Neural cell (in vitro differentiated cells): Measurements from ENCODE around the gene ITPR3. TPM values are rescaled to one million over a fixed set of nuclear protein-coding genes. Genes with fewer than 3 reads are reported as not detected.

Source experiments
- H2AFZ ChIP-seq: fragments of 200-600, 300-800 bp; sonication (generic), shearing (Covaris generic); 2 replicates; pipeline ENCODE4 v1.6.0; 2014; ENCODE audit warnings: low read depth, mild to moderate bottlenecking, antibody characterized with exemption, low read length, moderate library complexity
- H3F3A ChIP-seq: fragments of 200-600 bp; shearing (Covaris generic); 2 replicates; pipeline ENCODE4 v1.6.1; 2016; ENCODE audit warnings: mild to moderate bottlenecking, moderate library complexity, mixed read lengths, antibody characterized with exemption, low read length; ENCODE audit not compliant: insufficient read depth, poor library complexity, severe bottlenecking
- H3K27ac ChIP-seq: fragments of 200-600, 300-800 bp; sonication (generic), shearing (Covaris generic); 2 replicates; pipeline ENCODE4 v1.5.1; 2014; ENCODE audit warnings: mild to moderate bottlenecking, low read length, moderate library complexity
- H3K27me3 ChIP-seq: fragments of 300-800, 200-600 bp; sonication (generic), shearing (Covaris generic); 2 replicates; pipeline ENCODE4 v1.6.0; 2014; ENCODE audit warnings: mild to moderate bottlenecking, low read depth, low read length, moderate library complexity; ENCODE audit not compliant: insufficient read depth
- H3K36me3 ChIP-seq: fragments of 300-800, 200-600 bp; sonication (generic), shearing (Covaris generic); 2 replicates; pipeline ENCODE4 v1.5.1; 2014; ENCODE audit warnings: mild to moderate bottlenecking, antibody characterized with exemption, low read length, moderate library complexity; ENCODE audit not compliant: insufficient read depth
- H3K4me2 ChIP-seq: fragments of 300-800, 200-600 bp; sonication (generic), shearing (Covaris generic); 2 replicates; pipeline ENCODE4 v1.6.0; 2014; ENCODE audit warnings: mild to moderate bottlenecking, low read length
- H3K4me3 ChIP-seq: fragments of 300-800, 200-600 bp; sonication (generic), shearing (Covaris generic); 2 replicates; pipeline ENCODE4 v1.5.1; 2014; ENCODE audit warnings: mild to moderate bottlenecking, low read length, moderate library complexity
- H3K79me2 ChIP-seq: fragments of 200-600 bp; shearing (Covaris generic); replicated peaks from 2 replicates; pipeline ENCODE4 v1.6.0; 2014; ENCODE audit warnings: mild to moderate bottlenecking, low read length, moderate library complexity; ENCODE audit not compliant: insufficient read depth
- H3K9ac ChIP-seq: fragments of 300-800, 200-600 bp; sonication (generic), shearing (Covaris generic); 2 replicates; pipeline ENCODE4 v1.6.1; 2016; ENCODE audit warnings: mild to moderate bottlenecking, low read length, mixed read lengths
- H3K9me2 ChIP-seq: fragments of 200-600 bp; shearing (Covaris generic); 2 replicates; pipeline ENCODE4 v1.6.1; 2016; ENCODE audit warnings: mild to moderate bottlenecking, low read length, mixed read lengths; ENCODE audit not compliant: insufficient read depth
- H3K9me3 ChIP-seq: fragments of 200-600, 300-800 bp; sonication (generic), shearing (Covaris generic); 2 replicates; pipeline ENCODE4 v1.6.1; 2016; ENCODE audit warnings: mild to moderate bottlenecking, mixed run types, low read length, moderate library complexity, mixed read lengths
- H4K20me1 ChIP-seq: fragments of 200-600 bp; shearing (Covaris generic); 2 replicates; pipeline ENCODE4 v1.6.1; 2016; ENCODE audit warnings: mild to moderate bottlenecking, mixed run types; ENCODE audit not compliant: insufficient read depth
- CTCF ChIP-seq: fragments of 450-650 bp; IDR thresholded peaks from 2 replicates; pipeline ENCODE4 v1.5.1; 2014; ENCODE audit warnings: antibody characterized with exemption, mild to moderate bottlenecking, moderate library complexity; ENCODE audit not compliant: poor library complexity, severe bottlenecking
- EP300 ChIP-seq: fragments of 450-650 bp; conservative IDR thresholded peaks from 2 replicates; pipeline ENCODE4 v1.6.1; 2014; ENCODE audit warnings: antibody characterized with exemption, mild to moderate bottlenecking, moderate library complexity; ENCODE audit not compliant: poor library complexity, severe bottlenecking
- EZH2 ChIP-seq: fragments of 200-600, 300-800 bp; shearing (Covaris generic), sonication (generic); IDR thresholded peaks from 2 replicates; pipeline ENCODE4 v1.6.1; 2014; ENCODE audit warnings: antibody characterized with exemption, low read length, borderline replicate concordance, mild to moderate bottlenecking; ENCODE audit not compliant: insufficient read depth, poor library complexity, severe bottlenecking
- MXI1 ChIP-seq: fragments of 450-650 bp; conservative IDR thresholded peaks from 2 replicates; pipeline ENCODE4 v1.6.1; 2014; ENCODE audit warnings: antibody characterized with exemption, mild to moderate bottlenecking; ENCODE audit not compliant: poor library complexity, severe bottlenecking
- POLR2AphosphoS5 ChIP-seq: IDR thresholded peaks from 2 replicates; pipeline ENCODE4 v1.6.1; 2012
- RAD21 ChIP-seq: fragments of 450-650 bp; conservative IDR thresholded peaks from 2 replicates; pipeline ENCODE4 v1.6.1; 2014; ENCODE audit warnings: antibody characterized with exemption, mild to moderate bottlenecking, moderate library complexity
- REST ChIP-seq: IDR thresholded peaks from 2 replicates; pipeline ENCODE4 v1.6.1; 2012; ENCODE audit warnings: borderline replicate concordance
- SMC3 ChIP-seq: fragments of 450-650 bp; conservative IDR thresholded peaks from 2 replicates; pipeline ENCODE4 v1.6.1; 2014; ENCODE audit warnings: antibody characterized with exemption, mild to moderate bottlenecking, moderate library complexity; ENCODE audit not compliant: poor library complexity
- TAF1 ChIP-seq: IDR thresholded peaks from 2 replicates; pipeline ENCODE4 v1.6.1; 2012; ENCODE audit warnings: low read depth
- polyA plus RNA-seq: library from polyadenylated mRNA; depleted of rRNA; stranded (reverse); fragments of >200 nt; gene quantifications from 2 replicates; pipeline ENCODE4 v1.2.3, GENCODE V29; 2014

The ITPR3 gene
- polyA plus RNA-seq, 1 donor from 2014 or later = 0.11 TPM

GRCh38 chr6:33619166-33619840, 1.8 kb upstream of the ITPR3 start:
- Histone ChIP-seq H3F3A (no peaks in the 10 kb centered on the region), H3K27me3 (peaks cover 58% of the 10 kb centered on the region), H3K36me3 (no peaks in the 10 kb centered on the region), H3K79me2 (no peaks in the 10 kb centered on the region), H3K4me2 (no peak overlapping the region), H2AFZ (no peak overlapping the region), H3K9ac (no peak overlapping the region), H3K9me2 (no peaks in the 10 kb centered on the region), H3K4me3 (no peak overlapping the region), H3K9me3 (no peaks in the 10 kb centered on the region), H3K27ac (no peak overlapping the region), H4K20me1 (no peaks in the 10 kb centered on the region)
- TF ChIP-seq RAD21 (no peak), TAF1 (no peak), SMC3 (no peak)

- H3K36me3 ChIP-seq = no peaks in the 10 kb centered on the region
- H3K9me2 ChIP-seq = no peaks in the 10 kb centered on the region
- no peaks in the 10 kb centered on the region for H3F3A ChIP-seq
- no peak overlapping the region for H2AFZ ChIP-seq
- H3K9me3 ChIP-seq = no peaks in the 10 kb centered on the region
- H3K4me2 ChIP-seq = no peak overlapping the region
- H3K4me3 ChIP-seq = peak overlapping the region; percentile 60
- H3K9ac ChIP-seq = no peak overlapping the region
- H4K20me1 ChIP-seq = no peaks in the 10 kb centered on the region
- no peaks in the 10 kb centered on the region for H3K79me2 ChIP-seq
- H3K27ac ChIP-seq = no peak overlapping the region
- TF ChIP-seq REST (no peak), EZH2 (peak; percentile 88)
- H3K27me3 ChIP-seq = peaks cover 58% of the 10 kb centered on the region
These were observed 815 bp upstream of the ITPR3 start for GRCh38 chr6:33620158-33620855.

GRCh38 chr6:33621711-33622388, 728 bp downstream of the ITPR3 start:
- Histone ChIP-seq H3K36me3 (no peaks in the 10 kb centered on the region), H3K27ac (no peak overlapping the region), H4K20me1 (no peaks in the 10 kb centered on the region), H3K9me2 (no peaks in the 10 kb centered on the region), H3K9ac (no peak overlapping the region), H3K4me2 (no peak overlapping the region), H3K27me3 (peaks cover 58% of the 10 kb centered on the region), H2AFZ (no peak overlapping the region), H3F3A (no peaks in the 10 kb centered on the region), H3K9me3 (no peaks in the 10 kb centered on the region), H3K79me2 (no peaks in the 10 kb centered on the region), H3K4me3 (peak overlapping the region; percentile 55)
- TF ChIP-seq EP300 (no peak), REST (no peak), EZH2 (peak; percentile 84), SMC3 (no peak), MXI1 (no peak), CTCF (no peak), POLR2AphosphoS5 (no peak), RAD21 (no peak)
